HL-60 (cell line): ENCODE data around the gene ATP5F1E.

Source experiments
- DNase-seq, 2 experiments: peaks; one replicate each; pipeline ENCODE4 v3.0.0-alpha.2; 2010 to 2020; ENCODE audit warnings: low read depth in 1 of 2, low spot score in 1 of 2
- H3K27ac ChIP-seq: fragments of 250-450 bp; sonication (Bioruptor Pico); replicated peaks from 2 replicates; pipeline ENCODE4 v1.5.1; 2020; ENCODE audit warnings: mild to moderate bottlenecking, moderate library complexity
- H3K27me3 ChIP-seq: fragments of 250-450 bp; sonication (Bioruptor Pico); 2 replicates; pipeline ENCODE4 v1.5.1; 2021; ENCODE audit warnings: mild to moderate bottlenecking, moderate library complexity; ENCODE audit not compliant: insufficient read depth, poor library complexity, severe bottlenecking
- H3K4me3 ChIP-seq: replicated peaks from 2 replicates; pipeline ENCODE4 v1.5.1; 2011; ENCODE audit warnings: mild to moderate bottlenecking, control low read depth, low read length; ENCODE audit not compliant: insufficient read depth
- CTCF ChIP-seq: IDR thresholded peaks from one replicate; pipeline ENCODE4 v1.5.1; 2011; ENCODE audit warnings: low read length, control low read depth, inconsistent platforms; ENCODE audit not compliant: insufficient read depth
- GABPA ChIP-seq: IDR thresholded peaks from 2 replicates; pipeline ENCODE4 v1.6.1; 2012; ENCODE audit warnings: low read depth
- POLR2AphosphoS5 ChIP-seq: IDR thresholded peaks from 2 replicates; pipeline ENCODE4 v1.6.1; 2012; ENCODE audit warnings: low read depth
- REST ChIP-seq: IDR thresholded peaks from 2 replicates; pipeline ENCODE4 v1.6.1; 2012; ENCODE audit warnings: low read depth; ENCODE audit not compliant: insufficient replicate concordance
- SPI1 ChIP-seq: IDR thresholded peaks from 2 replicates; pipeline ENCODE4 v1.6.1; 2012; ENCODE audit warnings: low read depth, mild to moderate bottlenecking, borderline replicate concordance

The ATP5F1E gene

GRCh38 chr20:59039233-59039632, 7.1 kb upstream of the ATP5F1E start:
- TF ChIP-seq GABPA, result no peak
- TF ChIP-seq SPI1, result no peak
- TF ChIP-seq REST, result no peak
- no peak for TF ChIP-seq POLR2AphosphoS5
- TF ChIP-seq CTCF, result no peak
- H3K4me3 ChIP-seq, result no peak overlapping the region
- DNase-seq, result no peak
- no peaks in the 10 kb centered on the region for H3K27me3 ChIP-seq
- no peak overlapping the region for H3K27ac ChIP-seq

DNA sequence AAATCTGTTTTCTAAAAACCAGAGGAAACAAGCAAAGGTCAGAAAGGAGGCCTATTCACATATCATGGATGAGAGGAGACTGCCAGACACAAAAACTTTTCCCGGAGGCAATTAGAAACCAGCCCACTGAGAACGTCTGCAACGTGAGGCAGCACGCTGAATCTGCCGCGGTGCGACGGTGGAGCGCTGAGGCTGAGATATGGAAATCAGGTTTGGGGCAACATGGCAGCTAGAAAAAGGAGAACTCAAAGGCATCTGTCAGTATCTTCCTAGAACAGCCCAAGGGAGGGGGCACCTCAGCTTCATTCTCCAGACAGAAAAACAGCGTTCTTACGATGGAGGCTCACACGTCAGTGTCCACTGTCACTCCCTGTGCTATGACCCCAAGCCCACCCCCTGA, 5.3 kb upstream of the ATP5F1E start:
- Histone ChIP-seq H3K27me3 (no peaks in the 10 kb centered on the region), H3K27ac (no peak overlapping the region), H3K4me3 (no peak overlapping the region)
- no peak for TF ChIP-seq CTCF
- no peak for TF ChIP-seq REST
- TF ChIP-seq POLR2AphosphoS5, result no peak
- TF ChIP-seq GABPA, result no peak
- no peak for TF ChIP-seq SPI1
- DNase-seq, result no peak

DNA sequence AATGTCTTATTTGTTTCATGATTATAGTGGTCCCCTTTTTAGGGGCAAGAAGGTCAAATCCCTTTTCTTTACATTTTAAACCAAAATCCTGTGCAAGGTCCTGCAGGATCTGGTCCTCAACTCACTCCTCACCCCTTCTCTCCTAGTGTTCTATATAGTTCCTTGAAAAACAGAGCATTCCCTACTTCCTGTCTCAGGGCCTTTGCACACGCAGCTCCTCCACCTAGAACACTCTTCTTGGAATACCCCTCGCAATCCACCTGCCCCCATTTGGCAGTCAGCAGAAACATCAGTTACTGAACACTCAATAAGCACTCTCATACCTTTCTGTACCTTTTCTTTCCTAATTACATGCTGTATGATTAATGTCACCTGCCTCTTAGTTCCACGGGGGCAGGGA, 3.2 kb upstream of the ATP5F1E start:
- H3K27me3 ChIP-seq, result no peaks in the 10 kb centered on the region
- no peak overlapping the region for H3K4me3 ChIP-seq
- no peak for DNase-seq
- H3K27ac ChIP-seq, result no peak overlapping the region
- no peak for TF ChIP-seq GABPA
- TF ChIP-seq POLR2AphosphoS5, result no peak
- TF ChIP-seq CTCF, result no peak
- no peak for TF ChIP-seq SPI1

GRCh38 chr20:59033616-59034165, 1.6 kb upstream of the ATP5F1E start:
- Histone ChIP-seq H3K27ac (no peak overlapping the region), H3K27me3 (no peaks in the 10 kb centered on the region), H3K4me3 (no peak overlapping the region)
- DNase-seq, result no peak
- TF ChIP-seq SPI1, result no peak
- no peak for TF ChIP-seq GABPA
- TF ChIP-seq POLR2AphosphoS5, result no peak
- TF ChIP-seq CTCF, result no peak
